Astrocyte (in vitro differentiated cells and primary cell): Measurements from ENCODE around the gene GTF2F2.

Experiments used
- EZH2 ChIP-seq: IDR thresholded peaks from 2 replicates; pipeline ENCODE4 v1.6.1; 2012; ENCODE audit warnings: mild to moderate bottlenecking, low read length, inconsistent platforms; ENCODE audit not compliant: insufficient read depth
- TF ChIP-seq, protein P1 (sequence below): IDR thresholded peaks from 2 replicates; pipeline ENCODE4 v1.5.1; 2011; ENCODE audit warnings: low read depth, mild to moderate bottlenecking, inconsistent platforms, low read length, moderate library complexity; ENCODE audit not compliant: insufficient read depth

DNA sequence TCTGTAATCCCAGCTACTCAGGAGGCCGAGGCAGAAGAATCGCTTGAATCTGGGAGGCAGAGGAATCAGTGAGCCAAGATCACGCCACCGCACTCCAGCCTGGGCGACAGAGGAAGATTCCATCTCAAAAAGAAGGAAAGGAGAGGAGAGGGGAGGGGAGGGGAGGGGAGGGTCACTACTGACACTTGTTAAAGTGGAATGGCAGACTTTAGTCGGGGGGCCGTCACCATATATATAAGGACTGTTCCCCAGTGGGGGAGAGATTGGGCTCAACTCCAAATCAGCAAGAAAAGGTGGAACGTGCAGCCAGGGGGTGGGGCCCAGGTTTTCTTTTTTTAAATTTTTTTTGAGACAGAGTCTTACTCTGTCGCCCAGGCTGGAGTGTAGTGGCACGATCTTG is 194.5 kb downstream of the GTF2F2 start:
- TF ChIP-seq, protein P1, sequence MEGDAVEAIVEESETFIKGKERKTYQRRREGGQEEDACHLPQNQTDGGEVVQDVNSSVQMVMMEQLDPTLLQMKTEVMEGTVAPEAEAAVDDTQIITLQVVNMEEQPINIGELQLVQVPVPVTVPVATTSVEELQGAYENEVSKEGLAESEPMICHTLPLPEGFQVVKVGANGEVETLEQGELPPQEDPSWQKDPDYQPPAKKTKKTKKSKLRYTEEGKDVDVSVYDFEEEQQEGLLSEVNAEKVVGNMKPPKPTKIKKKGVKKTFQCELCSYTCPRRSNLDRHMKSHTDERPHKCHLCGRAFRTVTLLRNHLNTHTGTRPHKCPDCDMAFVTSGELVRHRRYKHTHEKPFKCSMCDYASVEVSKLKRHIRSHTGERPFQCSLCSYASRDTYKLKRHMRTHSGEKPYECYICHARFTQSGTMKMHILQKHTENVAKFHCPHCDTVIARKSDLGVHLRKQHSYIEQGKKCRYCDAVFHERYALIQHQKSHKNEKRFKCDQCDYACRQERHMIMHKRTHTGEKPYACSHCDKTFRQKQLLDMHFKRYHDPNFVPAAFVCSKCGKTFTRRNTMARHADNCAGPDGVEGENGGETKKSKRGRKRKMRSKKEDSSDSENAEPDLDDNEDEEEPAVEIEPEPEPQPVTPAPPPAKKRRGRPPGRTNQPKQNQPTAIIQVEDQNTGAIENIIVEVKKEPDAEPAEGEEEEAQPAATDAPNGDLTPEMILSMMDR, result no peak
- TF ChIP-seq EZH2, result no peak
